GM18951 (cell line): Measurements from ENCODE around the gene RREB1.

Source experiments
- POLR2A ChIP-seq: IDR thresholded peaks from 4 replicates; pipeline ENCODE4 v1.6.1; 2011; ENCODE audit warnings: mild to moderate bottlenecking; ENCODE audit not compliant: insufficient read length, insufficient read depth; ENCODE audit errors: extremely low read depth
- in situ Hi-C: fragments of 300-500 bp; cut with MboI; formaldehyde crosslinking; loops from one replicate; pipeline ENCODE4 v1.12.0; 2022; ENCODE audit warnings: low sequenced_read_pairs, mixed read lengths, inconsistent platforms; ENCODE audit not compliant: unreplicated experiment

The RREB1 gene

GRCh38 chr6:7121700-7122241, 14.0 kb downstream of the RREB1 start:
- TF ChIP-seq POLR2A: no peak
- in situ Hi-C loops: no loop called here

- in situ Hi-C loops: no loop called here
- TF ChIP-seq POLR2A: no peak
Observed at GRCh38 chr6:7122684-7123083, 14.9 kb downstream of the RREB1 start.

GRCh38 chr6:7124114-7124513, 16.4 kb downstream of the RREB1 start:
- in situ Hi-C loops: no loop called here
- no peak for TF ChIP-seq POLR2A

GRCh38 chr6:7124636-7125035, 16.9 kb downstream of the RREB1 start:
- in situ Hi-C loops: no loop called here
- TF ChIP-seq POLR2A: no peak

- in situ Hi-C loops: no loop called here
- no peak for TF ChIP-seq POLR2A
Observed at GRCh38 chr6:7125290-7125689, 17.5 kb downstream of the RREB1 start.

GRCh38 chr6:7126754-7127153, 19.0 kb downstream of the RREB1 start:
- TF ChIP-seq POLR2A: no peak
- in situ Hi-C loops: no loop called here

GRCh38 chr6:7127680-7128079, 19.9 kb downstream of the RREB1 start:
- in situ Hi-C loops: no loop called here
- no peak for TF ChIP-seq POLR2A

- no peak for TF ChIP-seq POLR2A
- in situ Hi-C loops: no loop called here
Observed at GRCh38 chr6:7129360-7129759, 21.6 kb downstream of the RREB1 start.

GRCh38 chr6:7129784-7130569, 22.2 kb downstream of the RREB1 start:
- in situ Hi-C loops: no loop called here

GRCh38 chr6:7131390-7131789, 23.6 kb downstream of the RREB1 start:
- TF ChIP-seq POLR2A: no peak
- in situ Hi-C loops: no loop called here

More at GRCh38 chr6:7129784-7130569, 22.2 kb downstream of the RREB1 start:
- no peak for TF ChIP-seq POLR2A

GRCh38 chr6:7132398-7133035, 24.8 kb downstream of the RREB1 start:
- TF ChIP-seq POLR2A: no peak
- in situ Hi-C loops: no loop called here

GRCh38 chr6:7134999-7135745, 27.4 kb downstream of the RREB1 start:
- in situ Hi-C loops: no loop called here
- TF ChIP-seq POLR2A: no peak

GRCh38 chr6:7135755-7136154, 28.0 kb downstream of the RREB1 start:
- in situ Hi-C loops: no loop called here
- no peak for TF ChIP-seq POLR2A
